Epithelial cell of prostate (primary cell): ENCODE data around the gene CYP4V2.
"Not testable (repeated sequence)": the region's sequence is repeated elsewhere in the genome, so short reads cannot be mapped to it uniquely, and the experiment has no call there.

Source experiments
- DNase-seq: peaks from one replicate; pipeline ENCODE4 v3.0.0-alpha.2; 2011; ENCODE audit warnings: low read depth, low spot score
- H3K27ac ChIP-seq: fragments of 450-650 bp; 2 replicates; pipeline ENCODE4 v1.5.1; 2017; ENCODE audit warnings: mild to moderate bottlenecking

CYP4V2 gene

DNA sequence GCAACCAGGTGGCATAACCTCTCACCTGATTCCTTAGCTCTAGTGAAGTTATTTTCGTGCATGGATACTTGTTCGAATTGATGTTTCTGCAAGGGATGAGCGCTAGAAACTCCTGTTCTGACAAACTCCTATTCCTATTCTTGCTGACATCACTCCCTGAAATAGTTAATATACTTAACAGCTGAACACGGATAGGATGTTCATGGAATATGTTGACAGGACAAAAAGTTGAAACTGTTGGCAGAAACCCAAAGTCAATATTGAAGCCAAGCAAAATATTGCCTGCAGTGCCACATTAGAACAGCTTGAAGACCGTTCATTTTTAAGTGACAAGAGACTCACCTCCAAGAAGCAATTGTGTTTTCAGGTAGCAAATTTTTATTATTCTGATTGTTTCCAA is 35.9 kb downstream of the CYP4V2 start, which contains the start of gene KLKB1:
Gene KLKB1, plus strand, starts transcription at position 287 of the 400 bp plus-strand sequence. CDS start 689 bp downstream, outside the sequence.
- no peak for DNase-seq
- no peak within 1 kb of the TSS for H3K27ac ChIP-seq

DNA sequence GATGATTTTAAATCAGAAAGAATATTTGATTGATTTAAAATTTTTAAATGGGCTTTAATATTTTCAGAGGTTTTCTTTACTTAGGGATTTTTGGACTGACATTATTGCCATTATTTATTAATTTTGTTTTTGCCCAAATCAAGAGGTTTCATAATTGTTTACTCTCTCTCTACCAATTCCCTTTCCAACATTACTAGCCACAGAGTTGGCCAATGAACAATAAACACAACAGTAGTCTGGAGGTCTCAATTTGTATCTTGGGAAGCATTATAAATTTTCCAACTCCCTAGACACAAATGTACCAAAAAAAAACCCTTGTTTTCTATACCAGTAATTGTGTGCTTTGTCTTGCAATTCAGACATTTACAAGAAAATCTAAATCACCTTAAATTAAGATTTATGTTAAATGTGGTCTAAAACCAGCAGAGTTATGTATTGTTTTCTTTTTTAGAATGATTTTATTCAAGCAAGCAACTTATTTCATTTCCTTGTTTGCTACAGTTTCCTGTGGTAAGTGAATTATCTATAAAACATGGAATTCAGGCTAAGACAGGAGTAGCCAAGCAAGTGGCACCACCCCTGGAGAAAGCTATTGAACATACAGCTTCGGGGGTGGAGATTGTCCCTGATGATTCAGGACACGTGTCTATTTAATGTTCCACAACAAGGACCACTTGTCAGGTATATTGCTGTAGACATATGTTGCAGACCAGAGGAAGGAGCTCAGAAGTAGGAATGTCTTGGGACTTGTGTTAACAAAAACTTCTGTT is 36.6 kb downstream of the CYP4V2 start:
- no peak for DNase-seq

DNA sequence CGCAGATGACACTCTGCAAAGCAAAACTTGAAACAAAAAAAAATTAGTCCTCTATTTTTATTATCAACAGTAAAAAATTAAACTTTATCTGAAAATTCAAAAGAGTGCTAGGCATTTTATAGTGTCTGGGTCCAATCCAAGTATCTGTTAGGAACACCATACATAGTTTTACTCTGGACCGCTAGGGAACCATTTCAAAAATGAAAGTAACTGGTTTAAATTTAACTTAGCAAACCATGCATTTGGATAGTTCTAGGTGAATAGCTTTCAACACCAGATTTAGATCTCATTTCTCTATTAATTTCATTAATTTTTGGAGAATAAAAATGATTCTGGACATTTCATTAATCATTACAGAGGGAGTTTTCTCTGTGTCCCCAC is 37.1 kb downstream of the CYP4V2 start:
- no peak for DNase-seq
- H3K27ac ChIP-seq: no peak overlapping the region

More for the DNA sequence above, 36.6 kb downstream of the CYP4V2 start:
- H3K27ac ChIP-seq: no peak overlapping the region

DNA sequence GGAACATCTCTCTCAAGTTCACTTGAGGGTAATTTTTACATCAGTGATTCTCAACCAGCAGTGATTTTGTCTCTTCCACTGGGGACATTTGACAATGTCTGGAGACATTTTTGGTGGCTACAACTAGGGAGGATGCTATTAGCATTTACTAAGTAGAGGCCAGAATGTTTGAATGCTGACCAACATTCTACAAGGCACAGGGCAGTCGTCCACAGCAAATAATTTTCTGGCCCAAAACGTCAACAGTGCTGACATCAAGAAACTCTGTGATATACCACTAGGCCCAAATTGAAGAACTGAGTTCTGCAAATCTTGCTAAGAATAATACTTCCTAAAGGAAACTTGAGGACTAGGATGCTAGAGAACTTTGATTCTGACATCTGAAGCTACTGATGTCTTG is 43.0 kb downstream of the CYP4V2 start:
- no peak for DNase-seq
- no peak overlapping the region for H3K27ac ChIP-seq

DNA sequence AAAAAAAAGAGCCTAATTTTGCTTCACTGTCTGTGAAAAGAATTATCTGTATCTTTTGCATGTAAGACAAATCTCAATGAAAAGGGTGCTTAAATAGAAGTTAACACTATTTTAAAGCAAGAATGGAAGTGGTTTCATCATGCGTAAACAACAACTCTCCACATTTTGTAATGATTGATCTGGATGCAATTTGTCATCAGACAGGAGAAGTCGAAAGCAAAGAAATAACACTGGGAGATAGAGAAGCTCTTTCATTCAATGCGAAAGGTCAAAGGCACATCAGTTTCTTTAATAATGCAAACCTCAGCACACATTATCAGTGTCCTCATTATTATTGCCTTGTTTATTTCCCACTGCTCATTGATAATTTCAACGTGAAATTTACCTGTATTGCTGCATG is 44.8 kb downstream of the CYP4V2 start:
- no peak for DNase-seq
- H3K27ac ChIP-seq: no peak overlapping the region

DNA sequence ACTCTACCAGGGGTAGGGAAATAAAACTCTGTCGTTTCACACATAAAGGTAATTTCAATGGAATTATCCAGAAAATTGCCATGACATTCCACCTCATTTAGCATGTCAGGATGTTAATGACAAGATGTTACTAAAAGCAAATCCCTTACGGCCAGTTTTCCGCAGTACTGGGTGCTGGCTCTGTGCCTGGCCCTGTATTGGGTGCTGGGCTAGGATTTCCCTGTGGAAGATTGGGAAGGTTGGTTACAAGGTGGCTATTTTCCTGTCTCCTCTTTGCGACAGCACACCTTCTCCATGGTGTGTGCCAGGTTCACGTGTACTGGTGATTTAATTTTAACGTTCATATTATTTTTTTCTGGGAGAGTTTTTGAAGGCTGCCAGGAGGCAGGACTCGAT is 49.1 kb downstream of the CYP4V2 start:
- DNase-seq: no peak

DNA sequence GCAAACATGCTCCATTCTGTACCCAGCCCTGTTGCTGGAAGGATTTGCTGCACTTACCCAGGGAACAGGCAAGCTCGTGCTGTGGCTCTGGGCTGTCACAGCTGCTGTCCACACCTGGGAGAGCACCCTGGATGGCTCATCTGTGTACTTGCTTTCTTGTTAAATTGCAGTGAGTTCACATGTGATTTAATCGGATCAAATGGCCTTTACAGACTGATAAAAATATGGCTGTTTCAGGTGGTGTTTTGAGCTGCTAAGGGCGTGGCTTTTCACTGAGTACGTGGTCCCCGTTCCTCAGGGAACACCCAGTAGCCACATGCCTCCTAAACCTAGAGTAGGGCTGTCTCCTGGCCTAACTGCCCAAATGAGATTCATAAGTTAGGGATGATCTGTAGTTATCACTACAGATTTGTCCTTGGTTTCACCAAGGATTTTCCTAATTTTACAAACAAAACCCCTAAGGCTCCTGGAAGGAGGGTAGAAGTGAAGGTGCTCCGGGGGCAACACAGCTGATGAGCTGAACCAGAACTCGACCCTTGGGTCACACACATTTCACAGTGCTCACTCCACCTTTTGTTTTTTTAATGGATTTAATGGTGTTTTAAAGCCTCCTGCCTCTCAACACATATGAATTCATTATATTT is 49.6 kb downstream of the CYP4V2 start:
- H3K27ac ChIP-seq: no peak overlapping the region
- no peak for DNase-seq

More for the DNA sequence above, 49.1 kb downstream of the CYP4V2 start:
- H3K27ac ChIP-seq: no peak overlapping the region

DNA sequence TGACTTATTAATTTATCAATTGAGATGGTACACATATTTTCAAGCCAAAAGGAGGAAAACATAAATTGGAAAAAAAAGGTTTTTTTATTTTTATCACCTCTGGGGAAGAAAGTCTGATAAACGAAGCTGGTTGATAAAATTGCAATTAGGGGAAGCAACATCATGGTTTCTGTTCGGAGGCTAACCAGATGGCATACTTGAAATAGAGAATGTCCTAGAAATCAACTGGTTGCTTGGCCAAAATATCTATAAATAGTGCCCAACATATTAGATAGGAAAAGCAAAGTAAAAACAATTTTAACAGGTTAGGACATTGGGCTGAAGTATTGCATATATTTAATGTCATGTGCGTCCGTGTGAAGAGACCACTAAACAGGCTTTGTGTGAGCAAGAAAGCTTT is 50.2 kb downstream of the CYP4V2 start:
- H3K27ac ChIP-seq: no peak overlapping the region
- no peak for DNase-seq

DNA sequence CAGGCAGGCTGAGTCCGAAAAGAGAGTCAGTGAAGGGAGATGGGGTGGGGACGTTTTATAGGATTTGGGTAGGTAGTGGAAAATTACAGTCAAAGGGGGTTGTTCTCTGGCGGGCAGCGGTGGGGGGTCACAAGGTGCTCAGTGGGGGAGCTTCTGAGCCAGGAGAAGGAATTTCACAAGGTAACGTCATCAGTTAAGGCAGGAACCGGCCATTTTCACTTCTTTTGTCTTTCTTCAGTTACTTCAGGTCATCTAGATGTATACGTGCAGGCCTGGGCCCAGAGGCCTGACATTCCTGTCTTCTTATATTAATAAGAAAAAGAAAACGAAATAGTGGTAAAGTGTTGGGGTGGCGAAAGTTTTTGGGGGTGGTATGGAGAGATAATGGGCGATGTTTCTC is 50.7 kb downstream of the CYP4V2 start:
- not testable (repeated sequence) for DNase-seq, H3K27ac ChIP-seq

DNA sequence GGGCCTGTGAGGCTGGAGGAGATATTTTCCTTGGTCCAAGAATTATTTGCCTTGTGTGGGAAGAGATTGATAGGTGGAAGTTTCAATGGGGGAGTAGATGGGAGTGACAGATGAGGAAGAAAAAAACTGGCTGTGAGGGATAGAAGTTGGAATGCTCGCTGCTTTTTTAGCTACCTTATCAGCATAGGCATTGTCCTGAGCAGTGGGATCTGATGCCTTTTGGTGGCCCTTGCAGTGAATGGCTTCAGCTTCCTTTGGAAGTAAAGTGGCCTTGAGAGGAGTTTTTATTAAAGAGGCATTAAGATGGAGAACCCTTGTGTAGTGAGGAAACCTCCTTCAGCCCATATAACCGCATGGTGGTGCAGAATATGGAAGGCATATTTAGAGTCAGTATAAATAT is 52.0 kb downstream of the CYP4V2 start:
- DNase-seq: no peak

DNA sequence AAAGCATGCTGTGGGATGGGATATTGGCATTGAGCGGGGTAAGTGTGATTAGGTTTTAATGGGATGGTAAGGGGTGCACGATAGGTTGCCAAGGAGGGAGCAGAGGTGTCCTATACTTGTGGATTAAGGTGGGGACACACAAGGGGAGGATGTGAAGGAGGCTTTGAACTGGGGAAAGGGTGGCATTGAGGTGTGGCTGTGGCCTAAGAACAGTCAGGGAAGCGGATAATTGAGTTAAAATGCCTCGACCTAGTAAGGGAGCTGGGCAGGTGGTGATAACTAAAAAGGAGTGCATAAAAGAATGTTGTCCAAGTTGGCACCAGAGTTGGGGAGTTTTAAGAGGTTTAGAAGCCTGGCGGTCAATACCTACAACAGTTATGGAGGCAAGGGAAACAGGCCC is 53.5 kb downstream of the CYP4V2 start:
- no peak overlapping the region for H3K27ac ChIP-seq
- DNase-seq: no peak

More for the DNA sequence above, 52.0 kb downstream of the CYP4V2 start:
- H3K27ac ChIP-seq: no peak overlapping the region

DNA sequence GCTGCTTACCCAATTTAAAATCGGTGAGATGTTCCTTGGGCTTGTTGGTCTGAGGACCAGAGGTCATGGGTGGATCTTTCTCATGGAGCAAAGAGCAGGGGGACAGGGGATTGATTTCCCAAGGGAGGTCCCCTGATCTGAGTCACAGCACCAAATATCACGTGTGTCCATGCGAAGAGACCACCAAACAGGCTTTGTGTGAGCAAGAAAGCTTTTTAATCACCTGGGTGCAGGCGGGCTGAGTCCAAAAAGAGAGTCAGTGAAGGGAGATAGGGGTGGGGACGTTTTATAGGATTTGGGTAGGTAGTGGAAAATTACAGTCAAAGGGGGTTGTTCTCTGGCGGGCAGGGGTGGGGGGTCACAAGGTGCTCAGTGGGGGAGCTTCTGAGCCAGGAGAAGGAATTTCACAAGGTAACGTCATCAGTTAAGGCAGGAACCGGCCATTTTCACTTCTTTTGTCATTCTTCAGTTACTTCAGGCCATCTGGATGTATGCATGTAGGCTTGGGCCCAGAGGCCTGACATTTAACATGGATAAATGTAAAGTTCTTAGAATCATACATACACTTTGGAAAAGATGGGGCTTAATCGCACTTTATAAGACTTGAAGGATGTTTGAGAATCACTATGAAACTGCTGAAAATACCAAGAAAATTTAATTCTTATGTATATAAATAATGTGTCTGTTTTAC is 55.8 kb downstream of the CYP4V2 start:
- H3K27ac ChIP-seq, DNase-seq: not testable (repeated sequence)

DNA sequence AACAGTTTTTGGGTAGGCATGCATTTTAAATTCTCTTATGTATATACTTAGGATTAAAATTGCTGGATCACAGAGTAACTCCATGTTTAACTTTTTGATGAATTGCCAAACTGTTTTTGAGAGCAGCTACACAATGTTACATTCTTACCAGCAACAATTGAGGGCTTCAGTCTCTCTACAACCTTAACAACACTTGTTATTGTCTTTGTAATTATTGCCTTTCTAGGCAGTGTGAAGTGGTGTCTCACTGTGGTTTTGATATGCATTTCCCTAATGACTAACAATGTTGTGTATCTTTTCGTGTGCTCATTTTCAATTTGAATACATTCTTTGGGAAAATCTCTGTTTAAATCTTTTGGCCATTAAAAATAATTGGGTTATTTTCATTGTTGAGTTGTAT is 57.3 kb downstream of the CYP4V2 start:
- H3K27ac ChIP-seq: no peak overlapping the region
- DNase-seq: no peak

DNA sequence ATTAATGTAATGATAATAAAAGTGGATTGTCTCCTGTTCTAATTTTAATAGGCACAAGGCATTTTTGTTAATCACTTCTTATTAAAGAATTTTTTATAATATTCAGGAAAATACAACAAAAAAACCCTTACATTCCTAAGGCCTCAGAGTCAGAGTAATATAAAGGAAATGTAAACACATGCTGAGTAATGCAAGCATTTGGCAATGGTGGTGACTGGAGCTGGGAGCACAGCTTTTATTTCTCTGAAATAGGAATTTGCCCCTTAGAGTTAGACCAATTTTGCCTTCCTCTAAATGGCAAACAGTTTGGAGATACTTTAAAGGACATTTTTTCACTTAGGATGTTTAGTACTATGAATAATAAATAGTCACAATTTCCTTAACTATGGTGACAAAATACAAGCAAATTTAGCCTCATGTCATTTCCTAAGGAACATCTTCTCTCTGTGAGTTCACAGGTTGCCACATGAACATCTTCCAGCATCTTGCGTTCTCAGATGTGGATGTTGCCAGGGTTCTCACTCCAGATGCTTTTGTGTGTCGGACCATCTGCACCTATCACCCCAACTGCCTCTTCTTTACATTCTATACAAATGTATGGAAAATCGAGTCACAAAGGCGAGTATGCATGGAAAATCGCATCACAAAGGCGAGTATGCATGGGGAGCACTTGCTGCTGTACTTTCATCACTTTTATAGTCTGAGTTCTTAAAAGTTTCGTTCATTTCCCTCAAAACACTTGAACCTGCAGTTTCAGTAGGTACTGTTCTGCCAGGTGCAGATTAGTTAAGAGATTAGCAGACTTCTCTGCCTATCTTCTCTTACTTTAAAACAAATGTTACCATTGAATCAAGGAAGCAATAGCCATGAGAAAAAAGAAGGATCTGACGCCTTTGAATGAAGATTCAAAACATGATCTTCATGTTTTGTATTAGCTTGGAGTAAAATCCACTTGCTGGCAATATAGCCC is 58.7 kb downstream of the CYP4V2 start:
- H3K27ac ChIP-seq: no peak overlapping the region
- DNase-seq: no peak

DNA sequence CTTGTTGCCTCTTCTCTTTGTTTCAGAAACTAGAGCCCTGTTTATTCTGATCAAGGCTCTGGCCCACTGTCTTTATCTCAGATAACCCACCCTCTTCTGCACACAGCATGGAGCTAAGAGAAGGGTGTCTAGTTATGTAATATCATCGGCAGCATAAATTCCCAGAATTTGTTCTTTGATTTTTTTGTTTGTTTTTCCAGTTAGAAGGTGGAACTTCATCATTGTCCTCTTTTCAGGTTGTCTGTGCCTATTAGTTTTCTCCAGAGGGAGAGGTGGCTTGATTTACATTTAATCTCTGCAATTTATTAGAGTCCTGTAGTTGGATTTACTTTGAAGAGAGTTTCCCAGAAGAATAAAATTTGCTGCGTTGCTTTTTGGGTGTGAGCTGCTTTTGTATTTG is 59.4 kb downstream of the CYP4V2 start:
- DNase-seq: no peak
- no peak overlapping the region for H3K27ac ChIP-seq

DNA sequence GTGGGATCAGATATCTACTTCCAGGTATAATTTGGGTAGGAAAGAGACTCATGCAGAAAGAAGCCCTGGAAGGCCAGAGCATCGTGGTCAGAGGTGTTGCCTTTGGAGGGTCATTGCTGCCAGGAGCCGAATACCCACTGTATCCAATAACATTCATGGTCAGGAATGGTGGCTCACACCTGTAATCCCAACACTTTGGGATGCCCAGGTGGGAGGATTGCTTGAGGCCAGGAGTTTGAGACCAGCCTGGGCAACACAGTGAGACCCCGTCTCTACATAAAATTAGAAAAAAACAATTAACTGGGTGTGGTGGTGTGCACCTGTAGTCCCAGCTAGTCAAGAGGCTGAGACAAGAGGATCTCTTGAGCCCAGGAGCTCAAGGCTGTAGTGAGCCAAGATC is 63.8 kb downstream of the CYP4V2 start:
- no peak overlapping the region for H3K27ac ChIP-seq
- DNase-seq: no peak

DNA sequence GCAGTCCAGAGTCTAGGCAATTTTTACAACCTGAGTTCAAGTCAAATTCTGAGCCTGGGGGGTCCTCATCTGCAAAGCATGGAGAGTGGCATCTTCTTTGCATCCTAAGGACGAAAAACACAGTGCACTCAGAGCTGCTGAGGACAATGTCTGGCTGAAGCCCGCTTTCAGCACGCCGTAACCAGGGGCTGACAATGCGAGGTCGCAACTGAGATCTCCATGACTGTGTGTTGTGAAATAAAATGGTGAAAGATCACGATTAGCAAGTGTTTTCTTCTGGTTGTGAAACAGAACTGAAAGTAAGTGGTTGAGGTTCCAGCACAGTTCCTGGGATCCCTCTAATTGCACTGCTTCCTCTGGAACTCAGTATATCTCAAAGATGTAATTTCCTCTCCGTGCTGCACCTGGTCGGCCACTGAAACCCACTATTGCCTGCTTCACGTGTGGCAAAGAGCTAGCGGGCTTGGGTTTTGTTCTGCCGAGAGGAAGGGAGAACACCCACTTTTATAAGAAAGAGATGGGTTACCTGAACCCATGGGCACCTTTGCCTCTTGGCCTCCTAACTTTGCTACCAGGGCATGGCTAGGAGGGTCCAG is 66.9 kb downstream of the CYP4V2 start:
- H3K27ac ChIP-seq: no peak overlapping the region
- DNase-seq: no peak

DNA sequence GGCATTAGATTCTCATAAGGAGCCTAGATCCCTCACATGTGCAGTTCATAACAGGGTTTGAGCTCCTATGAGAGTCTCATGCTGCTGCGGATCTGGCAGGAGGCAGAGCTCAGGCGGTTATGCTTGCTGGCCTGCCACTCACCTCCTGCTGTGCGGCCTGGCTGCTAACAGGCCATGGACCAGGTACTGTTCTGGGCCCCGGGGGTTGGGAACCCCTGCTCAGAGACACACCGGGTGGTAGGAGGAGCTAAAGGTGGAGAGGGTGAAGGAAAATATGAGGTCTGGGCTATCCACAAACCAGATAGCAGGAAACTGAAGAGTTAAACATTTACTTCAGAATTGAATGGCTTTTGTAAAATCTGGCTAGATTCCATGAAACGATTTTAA is 68.7 kb downstream of the CYP4V2 start:
- no peak for DNase-seq

More for the DNA sequence above, 68.7 kb downstream of the CYP4V2 start:
- H3K27ac ChIP-seq: no peak overlapping the region
